Measurements from ENCODE around the gene RND2. TPM values are rescaled to one million over a fixed set of nuclear protein-coding genes. Genes with fewer than 3 reads are reported as not detected.
A peak's percentile ranks its signal among the peaks of the same experiment; 100 is the strongest.

RND2 gene
- total and polyA plus RNA-seq, 2 of the 13 experiments (the other 11 are each of a cell fraction or from before 2014, with no cell fraction given), result 0.05 to 0.11 TPM

- TF ChIP-seq CERS6 (CRISPR knock-in tag; IDR thresholded peaks at IDR 0.05) (no peak), PCBP2 (optimal IDR thresholded peaks at IDR 0.05; ENCODE audit: low read depth, low read length, poor library complexity, severe bottlenecking) (no peak), NR2F2 (IDR thresholded peaks at IDR 0.05; ENCODE audit: borderline replicate concordance, low read depth) (no peak), ZBTB37 (CRISPR knock-in tag; IDR thresholded peaks at IDR 0.05) (no peak), HMGA1 (CRISPR knock-in tag; conservative IDR thresholded peaks at IDR 0.05) (no peak), SP1 (IDR thresholded peaks at IDR 0.05) (no peak), SP1 (CRISPR knock-in tag; IDR thresholded peaks at IDR 0.05) (no peak), YY1 (IDR thresholded peaks at IDR 0.05; ENCODE audit: insufficient read depth, insufficient replicate concordance, low read depth, low read length) (no peak), ZNF441 (CRISPR knock-in tag; IDR thresholded peaks at IDR 0.05; ENCODE audit: borderline replicate concordance) (peak; percentile 83; the same call in 1 of the 2 replicates), MAF1 (CRISPR knock-in tag; IDR thresholded peaks at IDR 0.05; ENCODE audit: borderline replicate concordance) (no peak)
- TF ChIP-seq, protein P1, sequence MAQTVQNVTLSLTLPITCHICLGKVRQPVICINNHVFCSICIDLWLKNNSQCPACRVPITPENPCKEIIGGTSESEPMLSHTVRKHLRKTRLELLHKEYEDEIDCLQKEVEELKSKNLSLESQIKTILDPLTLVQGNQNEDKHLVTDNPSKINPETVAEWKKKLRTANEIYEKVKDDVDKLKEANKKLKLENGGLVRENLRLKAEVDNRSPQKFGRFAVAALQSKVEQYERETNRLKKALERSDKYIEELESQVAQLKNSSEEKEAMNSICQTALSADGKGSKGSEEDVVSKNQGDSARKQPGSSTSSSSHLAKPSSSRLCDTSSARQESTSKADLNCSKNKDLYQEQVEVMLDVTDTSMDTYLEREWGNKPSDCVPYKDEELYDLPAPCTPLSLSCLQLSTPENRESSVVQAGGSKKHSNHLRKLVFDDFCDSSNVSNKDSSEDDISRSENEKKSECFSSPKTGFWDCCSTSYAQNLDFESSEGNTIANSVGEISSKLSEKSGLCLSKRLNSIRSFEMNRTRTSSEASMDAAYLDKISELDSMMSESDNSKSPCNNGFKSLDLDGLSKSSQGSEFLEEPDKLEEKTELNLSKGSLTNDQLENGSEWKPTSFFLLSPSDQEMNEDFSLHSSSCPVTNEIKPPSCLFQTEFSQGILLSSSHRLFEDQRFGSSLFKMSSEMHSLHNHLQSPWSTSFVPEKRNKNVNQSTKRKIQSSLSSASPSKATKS (CRISPR knock-in tag; IDR thresholded peaks at IDR 0.05), result peak; percentile 55; the same call in 1 of the 2 replicates
- TF ChIP-seq, protein P2, sequence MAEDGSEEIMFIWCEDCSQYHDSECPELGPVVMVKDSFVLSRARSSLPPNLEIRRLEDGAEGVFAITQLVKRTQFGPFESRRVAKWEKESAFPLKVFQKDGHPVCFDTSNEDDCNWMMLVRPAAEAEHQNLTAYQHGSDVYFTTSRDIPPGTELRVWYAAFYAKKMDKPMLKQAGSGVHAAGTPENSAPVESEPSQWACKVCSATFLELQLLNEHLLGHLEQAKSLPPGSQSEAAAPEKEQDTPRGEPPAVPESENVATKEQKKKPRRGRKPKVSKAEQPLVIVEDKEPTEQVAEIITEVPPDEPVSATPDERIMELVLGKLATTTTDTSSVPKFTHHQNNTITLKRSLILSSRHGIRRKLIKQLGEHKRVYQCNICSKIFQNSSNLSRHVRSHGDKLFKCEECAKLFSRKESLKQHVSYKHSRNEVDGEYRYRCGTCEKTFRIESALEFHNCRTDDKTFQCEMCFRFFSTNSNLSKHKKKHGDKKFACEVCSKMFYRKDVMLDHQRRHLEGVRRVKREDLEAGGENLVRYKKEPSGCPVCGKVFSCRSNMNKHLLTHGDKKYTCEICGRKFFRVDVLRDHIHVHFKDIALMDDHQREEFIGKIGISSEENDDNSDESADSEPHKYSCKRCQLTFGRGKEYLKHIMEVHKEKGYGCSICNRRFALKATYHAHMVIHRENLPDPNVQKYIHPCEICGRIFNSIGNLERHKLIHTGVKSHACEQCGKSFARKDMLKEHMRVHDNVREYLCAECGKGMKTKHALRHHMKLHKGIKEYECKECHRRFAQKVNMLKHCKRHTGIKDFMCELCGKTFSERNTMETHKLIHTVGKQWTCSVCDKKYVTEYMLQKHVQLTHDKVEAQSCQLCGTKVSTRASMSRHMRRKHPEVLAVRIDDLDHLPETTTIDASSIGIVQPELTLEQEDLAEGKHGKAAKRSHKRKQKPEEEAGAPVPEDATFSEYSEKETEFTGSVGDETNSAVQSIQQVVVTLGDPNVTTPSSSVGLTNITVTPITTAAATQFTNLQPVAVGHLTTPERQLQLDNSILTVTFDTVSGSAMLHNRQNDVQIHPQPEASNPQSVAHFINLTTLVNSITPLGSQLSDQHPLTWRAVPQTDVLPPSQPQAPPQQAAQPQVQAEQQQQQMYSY (CRISPR knock-in tag; IDR thresholded peaks at IDR 0.05), result no peak
- TF ChIP-seq, protein P3, sequence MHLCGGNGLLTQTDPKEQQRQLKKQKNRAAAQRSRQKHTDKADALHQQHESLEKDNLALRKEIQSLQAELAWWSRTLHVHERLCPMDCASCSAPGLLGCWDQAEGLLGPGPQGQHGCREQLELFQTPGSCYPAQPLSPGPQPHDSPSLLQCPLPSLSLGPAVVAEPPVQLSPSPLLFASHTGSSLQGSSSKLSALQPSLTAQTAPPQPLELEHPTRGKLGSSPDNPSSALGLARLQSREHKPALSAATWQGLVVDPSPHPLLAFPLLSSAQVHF (CRISPR knock-in tag; IDR thresholded peaks at IDR 0.05), result 0 out of 2 replicates have a peak, but pooled peaks have one; percentile 65
- TF ChIP-seq, protein P4, sequence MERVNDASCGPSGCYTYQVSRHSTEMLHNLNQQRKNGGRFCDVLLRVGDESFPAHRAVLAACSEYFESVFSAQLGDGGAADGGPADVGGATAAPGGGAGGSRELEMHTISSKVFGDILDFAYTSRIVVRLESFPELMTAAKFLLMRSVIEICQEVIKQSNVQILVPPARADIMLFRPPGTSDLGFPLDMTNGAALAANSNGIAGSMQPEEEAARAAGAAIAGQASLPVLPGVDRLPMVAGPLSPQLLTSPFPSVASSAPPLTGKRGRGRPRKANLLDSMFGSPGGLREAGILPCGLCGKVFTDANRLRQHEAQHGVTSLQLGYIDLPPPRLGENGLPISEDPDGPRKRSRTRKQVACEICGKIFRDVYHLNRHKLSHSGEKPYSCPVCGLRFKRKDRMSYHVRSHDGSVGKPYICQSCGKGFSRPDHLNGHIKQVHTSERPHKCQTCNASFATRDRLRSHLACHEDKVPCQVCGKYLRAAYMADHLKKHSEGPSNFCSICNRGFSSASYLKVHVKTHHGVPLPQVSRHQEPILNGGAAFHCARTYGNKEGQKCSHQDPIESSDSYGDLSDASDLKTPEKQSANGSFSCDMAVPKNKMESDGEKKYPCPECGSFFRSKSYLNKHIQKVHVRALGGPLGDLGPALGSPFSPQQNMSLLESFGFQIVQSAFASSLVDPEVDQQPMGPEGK (CRISPR knock-in tag; IDR thresholded peaks at IDR 0.05), result no peak
- TF ChIP-seq, protein P5, sequence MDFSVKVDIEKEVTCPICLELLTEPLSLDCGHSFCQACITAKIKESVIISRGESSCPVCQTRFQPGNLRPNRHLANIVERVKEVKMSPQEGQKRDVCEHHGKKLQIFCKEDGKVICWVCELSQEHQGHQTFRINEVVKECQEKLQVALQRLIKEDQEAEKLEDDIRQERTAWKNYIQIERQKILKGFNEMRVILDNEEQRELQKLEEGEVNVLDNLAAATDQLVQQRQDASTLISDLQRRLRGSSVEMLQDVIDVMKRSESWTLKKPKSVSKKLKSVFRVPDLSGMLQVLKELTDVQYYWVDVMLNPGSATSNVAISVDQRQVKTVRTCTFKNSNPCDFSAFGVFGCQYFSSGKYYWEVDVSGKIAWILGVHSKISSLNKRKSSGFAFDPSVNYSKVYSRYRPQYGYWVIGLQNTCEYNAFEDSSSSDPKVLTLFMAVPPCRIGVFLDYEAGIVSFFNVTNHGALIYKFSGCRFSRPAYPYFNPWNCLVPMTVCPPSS (IDR thresholded peaks at IDR 0.05), result no peak
These were observed 44.1 kb upstream of the RND2 start (continued) for GRCh38 chr17:42980766-42981397.

Data from HepG2 (cell line).